SW480 (cell line): Measurements from ENCODE around the gene AZIN2.

Experiments
- DNase-seq: peaks from one replicate; pipeline ENCODE4 v3.0.0-alpha.2; 2016; ENCODE audit warnings: low spot score

The AZIN2 gene

GRCh38 chr1:33152685-33153432 is 71.9 kb downstream of the AZIN2 start:
- no peak for DNase-seq

GRCh38 chr1:33153650-33154049 is 72.7 kb downstream of the AZIN2 start:
- DNase-seq = no peak

GRCh38 chr1:33155877-33156538 is 75.1 kb downstream of the AZIN2 start:
- no peak for DNase-seq

- DNase-seq = no peak
Measured at GRCh38 chr1:33157131-33157530, 76.2 kb downstream of the AZIN2 start.

GRCh38 chr1:33158366-33158765 is 77.4 kb downstream of the AZIN2 start:
- DNase-seq = no peak

- DNase-seq = no peak
Measured at GRCh38 chr1:33159577-33159976, 78.6 kb downstream of the AZIN2 start.

GRCh38 chr1:33161061-33161681 is 80.2 kb downstream of the AZIN2 start:
- no peak for DNase-seq

GRCh38 chr1:33162141-33162540 is 81.2 kb downstream of the AZIN2 start:
- DNase-seq = no peak

GRCh38 chr1:33163621-33164519 is 82.9 kb downstream of the AZIN2 start:
- no peak for DNase-seq

GRCh38 chr1:33165209-33165608 is 84.3 kb downstream of the AZIN2 start:
- DNase-seq = no peak

GRCh38 chr1:33165809-33166208 is 84.9 kb downstream of the AZIN2 start:
- no peak for DNase-seq

- DNase-seq = no peak
Measured at GRCh38 chr1:33167650-33168447, 86.9 kb downstream of the AZIN2 start.

GRCh38 chr1:33168556-33169289 is 87.8 kb downstream of the AZIN2 start:
- DNase-seq = no peak

GRCh38 chr1:33169290-33170055 is 88.5 kb downstream of the AZIN2 start:
- DNase-seq = no peak
